ENCODE results near the gene APEX2.

DNA sequence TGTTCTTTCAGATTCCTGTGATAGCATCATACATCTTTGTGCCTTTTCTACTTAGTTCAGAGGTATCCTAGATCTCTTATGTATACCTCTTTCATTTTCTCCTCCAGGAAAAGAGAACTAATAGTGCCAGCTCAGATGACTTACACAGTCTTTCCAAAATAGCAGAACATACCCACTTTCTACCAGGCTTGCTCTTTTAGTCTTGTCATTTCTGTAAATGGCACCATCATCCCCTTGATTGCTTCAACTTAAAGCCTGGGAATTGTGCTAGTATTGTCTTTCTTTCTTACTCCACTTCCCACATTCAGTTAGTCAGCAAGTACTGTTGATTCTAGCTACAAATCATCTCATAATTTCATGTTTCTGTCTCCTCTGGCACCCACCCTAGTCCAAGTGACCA lies 5.1 kb downstream of the APEX2 start:
- TF ChIP-seq, protein P1, sequence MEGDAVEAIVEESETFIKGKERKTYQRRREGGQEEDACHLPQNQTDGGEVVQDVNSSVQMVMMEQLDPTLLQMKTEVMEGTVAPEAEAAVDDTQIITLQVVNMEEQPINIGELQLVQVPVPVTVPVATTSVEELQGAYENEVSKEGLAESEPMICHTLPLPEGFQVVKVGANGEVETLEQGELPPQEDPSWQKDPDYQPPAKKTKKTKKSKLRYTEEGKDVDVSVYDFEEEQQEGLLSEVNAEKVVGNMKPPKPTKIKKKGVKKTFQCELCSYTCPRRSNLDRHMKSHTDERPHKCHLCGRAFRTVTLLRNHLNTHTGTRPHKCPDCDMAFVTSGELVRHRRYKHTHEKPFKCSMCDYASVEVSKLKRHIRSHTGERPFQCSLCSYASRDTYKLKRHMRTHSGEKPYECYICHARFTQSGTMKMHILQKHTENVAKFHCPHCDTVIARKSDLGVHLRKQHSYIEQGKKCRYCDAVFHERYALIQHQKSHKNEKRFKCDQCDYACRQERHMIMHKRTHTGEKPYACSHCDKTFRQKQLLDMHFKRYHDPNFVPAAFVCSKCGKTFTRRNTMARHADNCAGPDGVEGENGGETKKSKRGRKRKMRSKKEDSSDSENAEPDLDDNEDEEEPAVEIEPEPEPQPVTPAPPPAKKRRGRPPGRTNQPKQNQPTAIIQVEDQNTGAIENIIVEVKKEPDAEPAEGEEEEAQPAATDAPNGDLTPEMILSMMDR (conservative IDR thresholded peaks at IDR 0.05): no peak
- TF ChIP-seq ZFX (IDR thresholded peaks at IDR 0.05): no peak

Measured in C4-2B (cell line).